ES-I3 (cell line): Measurements from ENCODE around the gene BTBD9.

Experiments used
- H3K36me3 ChIP-seq: 2 replicates; pipeline ENCODE4 v1.6.1; 2013; ENCODE audit warnings: mild to moderate bottlenecking, low read length, control low read depth, moderate library complexity; ENCODE audit not compliant: insufficient read depth
- H3K4me1 ChIP-seq: 2 replicates; pipeline ENCODE4 v1.6.1; 2013; ENCODE audit warnings: mild to moderate bottlenecking, control low read depth, low read length; ENCODE audit not compliant: insufficient read depth
- H3K9ac ChIP-seq: 2 replicates; pipeline ENCODE4 v1.6.1; 2013; ENCODE audit warnings: low read depth, mild to moderate bottlenecking, low read length, moderate library complexity
- H3K9me3 ChIP-seq: 2 replicates; pipeline ENCODE4 v1.6.1; 2013; ENCODE audit warnings: mild to moderate bottlenecking, low read length, moderate library complexity; ENCODE audit not compliant: control insufficient read depth, insufficient read depth

Gene BTBD9

GRCh38 chr6:38508894-38509293 is 130.8 kb downstream of the BTBD9 start:
- Histone ChIP-seq H3K36me3 (no peaks in the 10 kb centered on the region), H3K9ac (no peak overlapping the region), H3K9me3 (no peaks in the 10 kb centered on the region), H3K4me1 (peaks cover 18% of the 10 kb centered on the region)

DNA sequence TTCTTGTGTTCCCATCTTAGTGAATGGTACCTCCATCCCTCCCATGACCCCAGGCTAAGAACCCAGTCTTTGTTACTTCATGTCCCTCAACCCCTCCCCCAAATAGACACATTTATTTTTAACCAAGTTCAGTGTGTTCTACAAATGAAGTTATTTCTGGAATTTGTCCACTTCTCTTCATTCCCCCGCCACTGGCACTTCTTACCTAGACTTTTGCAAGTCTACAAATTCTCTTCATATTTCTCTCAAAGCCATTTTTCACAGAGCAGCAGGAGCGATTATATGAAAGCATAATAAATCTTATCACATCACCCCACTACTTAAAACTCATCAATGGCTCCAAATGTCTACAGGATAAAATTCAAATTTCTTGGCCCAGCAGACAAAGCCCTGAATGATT is 131.4 kb downstream of the BTBD9 start:
- Histone ChIP-seq H3K36me3 (no peaks in the 10 kb centered on the region), H3K4me1 (peaks cover 20% of the 10 kb centered on the region), H3K9me3 (no peaks in the 10 kb centered on the region), H3K9ac (no peak overlapping the region)

DNA sequence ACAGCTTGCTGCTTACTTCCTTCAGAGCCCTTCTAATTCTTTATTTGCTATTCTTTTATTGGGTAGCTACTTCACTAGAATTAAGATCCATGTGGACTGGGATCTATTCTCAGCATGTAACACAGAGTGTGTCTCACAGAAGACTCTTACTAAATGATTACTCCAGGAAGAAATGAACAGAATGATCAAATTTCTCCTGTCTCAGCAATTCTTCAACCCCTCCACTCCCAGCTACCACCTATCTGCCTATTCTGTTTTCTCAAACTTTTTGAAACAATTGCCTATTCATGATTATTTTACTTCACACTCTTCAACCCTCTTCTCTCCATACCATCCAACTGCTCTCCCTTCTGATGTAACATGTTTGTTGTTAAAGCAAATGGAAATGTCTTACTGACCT is 132.6 kb downstream of the BTBD9 start:
- no peaks in the 10 kb centered on the region for H3K36me3 ChIP-seq
- no peaks in the 10 kb centered on the region for H3K9me3 ChIP-seq
- H3K9ac ChIP-seq, result no peak overlapping the region
- peaks cover 20% of the 10 kb centered on the region for H3K4me1 ChIP-seq

DNA sequence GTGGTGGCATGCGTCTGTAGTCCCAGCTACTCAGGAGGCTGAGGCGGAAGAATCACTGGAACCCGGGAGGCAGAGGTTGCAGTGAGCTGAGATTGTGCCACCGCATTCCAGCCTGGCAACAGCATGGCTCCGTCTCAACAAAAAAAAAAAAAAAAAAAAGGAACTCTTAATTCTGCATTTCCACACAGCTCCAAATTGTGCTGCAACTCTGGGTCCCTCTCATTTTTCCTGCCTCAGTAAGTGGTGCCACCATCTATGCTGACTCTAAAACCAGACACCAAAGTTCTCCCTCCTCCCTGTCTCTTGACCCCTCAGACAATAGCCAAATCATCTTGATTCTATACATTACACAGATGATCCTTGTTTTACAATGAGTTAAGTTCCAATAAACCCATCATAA is 133.9 kb downstream of the BTBD9 start:
- no peaks in the 10 kb centered on the region for H3K9me3 ChIP-seq
- H3K36me3 ChIP-seq, result no peaks in the 10 kb centered on the region
- H3K4me1 ChIP-seq, result peaks cover 20% of the 10 kb centered on the region
- no peak overlapping the region for H3K9ac ChIP-seq

GRCh38 chr6:38504996-38505395 is 134.7 kb downstream of the BTBD9 start:
- Histone ChIP-seq H3K4me1 (peaks cover 17% of the 10 kb centered on the region), H3K9ac (no peak overlapping the region), H3K9me3 (no peaks in the 10 kb centered on the region), H3K36me3 (no peaks in the 10 kb centered on the region)

GRCh38 chr6:38503960-38504682 is 135.6 kb downstream of the BTBD9 start:
- Histone ChIP-seq H3K9ac (no peak overlapping the region), H3K4me1 (peaks cover 8% of the 10 kb centered on the region; the same call in 1 of the 2 replicates), H3K9me3 (no peaks in the 10 kb centered on the region), H3K36me3 (no peaks in the 10 kb centered on the region)

GRCh38 chr6:38503032-38503773 is 136.5 kb downstream of the BTBD9 start:
- no peaks in the 10 kb centered on the region for H3K36me3 ChIP-seq
- H3K9me3 ChIP-seq, result no peaks in the 10 kb centered on the region
- 0 out of 2 replicates have a peak, but pooled peaks cover 3% of the 10 kb centered on the region for H3K4me1 ChIP-seq
- H3K9ac ChIP-seq, result no peak overlapping the region

GRCh38 chr6:38502423-38502822 is 137.3 kb downstream of the BTBD9 start:
- H3K4me1 ChIP-seq, result 0 out of 2 replicates have a peak, but pooled peaks cover 3% of the 10 kb centered on the region
- no peaks in the 10 kb centered on the region for H3K36me3 ChIP-seq

GRCh38 chr6:38501931-38502330 is 137.8 kb downstream of the BTBD9 start:
- Histone ChIP-seq H3K9me3 (no peaks in the 10 kb centered on the region), H3K4me1 (0 out of 2 replicates have a peak, but pooled peaks cover 3% of the 10 kb centered on the region), H3K36me3 (no peaks in the 10 kb centered on the region), H3K9ac (no peak overlapping the region)

More at GRCh38 chr6:38502423-38502822, 137.3 kb downstream of the BTBD9 start:
- no peaks in the 10 kb centered on the region for H3K9me3 ChIP-seq
- H3K9ac ChIP-seq, result no peak overlapping the region

DNA sequence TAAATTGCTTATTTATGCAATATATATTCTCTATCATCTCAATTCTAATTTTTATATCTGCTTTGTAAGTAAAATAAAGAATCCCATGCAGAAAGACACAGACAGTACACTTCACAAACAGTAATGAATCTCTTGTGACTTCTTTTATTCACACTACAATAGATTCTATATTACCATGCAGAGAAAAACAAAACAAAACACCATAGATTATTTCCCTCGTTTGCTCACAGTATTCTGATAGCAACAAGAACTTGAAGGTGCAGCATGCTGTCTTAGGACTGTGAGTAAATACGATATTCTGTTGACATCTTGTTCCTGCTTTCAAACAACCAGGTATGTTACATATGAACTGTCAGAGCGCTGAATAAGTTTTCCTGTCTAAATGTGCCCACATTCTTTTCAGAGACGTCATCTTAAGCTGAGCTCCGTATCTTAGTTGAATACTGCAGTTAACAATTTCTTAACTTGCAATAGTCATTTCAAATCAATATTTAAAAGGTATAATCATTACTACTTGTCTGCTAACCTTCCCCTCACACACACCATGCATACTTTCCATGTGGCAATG is 140.1 kb downstream of the BTBD9 start:
- H3K36me3 ChIP-seq, result no peaks in the 10 kb centered on the region
- H3K9ac ChIP-seq, result no peak overlapping the region
- H3K9me3 ChIP-seq, result no peaks in the 10 kb centered on the region
- H3K4me1 ChIP-seq, result 0 out of 2 replicates have a peak, but pooled peaks cover 3% of the 10 kb centered on the region

GRCh38 chr6:38498805-38499445 is 140.8 kb downstream of the BTBD9 start:
- Histone ChIP-seq H3K9ac (no peak overlapping the region), H3K36me3 (no peaks in the 10 kb centered on the region), H3K9me3 (no peaks in the 10 kb centered on the region), H3K4me1 (0 out of 2 replicates have a peak, but pooled peaks cover 3% of the 10 kb centered on the region)

DNA sequence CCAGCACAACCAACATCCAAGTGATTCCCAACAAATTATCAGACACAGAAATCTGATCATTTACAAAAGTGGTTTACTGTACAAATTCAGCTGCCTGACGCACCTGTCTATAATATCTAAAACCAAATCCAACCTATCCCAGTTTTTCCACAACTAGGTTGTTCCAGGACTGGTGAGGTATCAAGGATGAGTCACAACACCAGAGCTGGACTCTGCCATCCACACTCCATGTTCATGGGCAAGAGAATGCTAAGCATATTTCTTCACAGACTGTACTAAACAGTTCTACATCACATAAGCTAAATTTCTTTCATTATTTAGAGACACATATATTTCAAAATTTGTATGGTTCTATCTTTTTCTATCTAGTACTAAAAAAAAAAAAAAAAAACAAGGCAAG is 141.6 kb downstream of the BTBD9 start:
- Histone ChIP-seq H3K9ac (no peak overlapping the region), H3K9me3 (no peaks in the 10 kb centered on the region), H3K4me1 (peaks cover 5% of the 10 kb centered on the region), H3K36me3 (no peaks in the 10 kb centered on the region)

DNA sequence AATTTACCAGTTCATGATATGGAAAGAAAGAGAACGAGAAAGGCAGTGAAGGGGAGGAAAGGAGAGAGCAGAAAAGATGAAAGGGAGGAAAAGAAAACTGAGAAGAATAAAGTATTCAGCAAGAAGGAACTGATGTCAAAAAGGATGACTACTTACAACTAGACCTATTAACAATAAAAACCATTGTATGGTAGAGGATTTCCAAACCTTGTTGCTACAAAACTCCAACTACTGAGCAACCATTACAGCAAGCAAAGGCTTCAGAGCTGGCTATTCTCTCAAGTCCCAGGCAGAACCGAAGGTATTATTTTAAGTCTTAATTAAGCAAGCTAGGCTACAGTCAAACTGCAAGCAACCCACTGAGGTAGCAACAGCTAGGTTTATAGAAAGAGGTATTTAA is 142.2 kb downstream of the BTBD9 start:
- Histone ChIP-seq H3K36me3 (no peaks in the 10 kb centered on the region), H3K9me3 (no peaks in the 10 kb centered on the region), H3K9ac (no peak overlapping the region), H3K4me1 (peaks cover 5% of the 10 kb centered on the region)

GRCh38 chr6:38495922-38496635 is 143.7 kb downstream of the BTBD9 start:
- Histone ChIP-seq H3K4me1 (peaks cover 5% of the 10 kb centered on the region), H3K36me3 (no peaks in the 10 kb centered on the region), H3K9me3 (no peaks in the 10 kb centered on the region), H3K9ac (no peak overlapping the region)
